LNCAP (cell line): ENCODE data around the gene FAM234B.

Experiments used
- CTCF ChIP-seq: fragments of 450-650 bp; IDR thresholded peaks from 2 replicates; pipeline ENCODE4 v1.5.1; 2017; ENCODE audit warnings: mild to moderate bottlenecking

Gene FAM234B

GRCh38 chr12:13046964-13047363, 2.8 kb downstream of the FAM234B start:
- TF ChIP-seq CTCF = no peak

GRCh38 chr12:13049816-13050215, 5.6 kb downstream of the FAM234B start:
- no peak for TF ChIP-seq CTCF

DNA sequence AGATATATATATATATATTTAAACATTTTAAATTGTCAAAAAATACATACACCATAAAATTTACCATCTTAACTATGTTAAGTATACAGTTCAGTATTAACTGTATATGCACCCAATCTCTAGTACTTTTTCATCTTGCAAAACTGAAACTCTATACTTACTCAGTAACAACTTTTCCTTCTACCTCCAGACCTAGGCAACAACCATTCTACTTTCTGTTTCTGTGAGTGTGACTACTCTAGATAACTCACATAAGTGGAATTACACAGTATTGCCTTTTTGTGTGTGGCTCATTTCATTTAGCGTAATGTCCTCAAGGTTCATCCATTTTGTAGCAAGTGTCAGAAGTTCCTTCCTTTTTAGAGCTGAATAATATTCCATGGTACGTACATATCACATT, 8.2 kb downstream of the FAM234B start:
- no peak for TF ChIP-seq CTCF

- no peak for TF ChIP-seq CTCF
These were observed 16.4 kb downstream of the FAM234B start for GRCh38 chr12:13060581-13060980.

- no peak for TF ChIP-seq CTCF
These were observed 17.2 kb downstream of the FAM234B start for GRCh38 chr12:13061377-13061776.

GRCh38 chr12:13062669-13063068, 18.5 kb downstream of the FAM234B start:
- TF ChIP-seq CTCF = no peak

- no peak for TF ChIP-seq CTCF
These were observed 21.8 kb downstream of the FAM234B start for GRCh38 chr12:13066014-13066413.

DNA sequence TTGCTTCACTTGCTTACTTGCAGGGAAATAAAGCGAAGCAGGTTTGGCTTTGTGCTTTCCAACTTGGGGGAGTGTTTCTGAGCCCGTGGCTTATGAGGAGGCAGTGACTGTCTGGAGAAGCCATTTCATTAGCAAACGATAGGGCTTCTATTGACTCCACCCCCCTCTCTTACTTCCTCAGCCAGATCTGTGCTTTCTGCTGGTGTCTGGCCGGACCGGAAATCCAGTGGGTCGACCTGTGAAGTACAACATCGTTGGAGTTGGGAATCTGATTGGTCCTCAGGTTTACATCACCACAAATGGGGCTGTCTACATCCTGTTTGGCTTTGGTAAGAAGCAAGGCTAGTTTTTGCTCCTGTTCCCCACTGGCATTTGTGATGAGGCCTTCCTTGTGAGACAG, 22.3 kb downstream of the FAM234B start:
- TF ChIP-seq CTCF = no peak
